Suprapubic skin (tissue), 4 donors: ENCODE results near the gene PIGL. TPM values are rescaled to one million over a fixed set of nuclear protein-coding genes. Genes with fewer than 3 reads are reported as not detected.

Experiments used
- DNase-seq, 2 donors: peaks; one replicate each; pipeline ENCODE4 v3.0.0-alpha.2; 2019; ENCODE audit warnings: low spot score in 2 of 2
- H3K27ac ChIP-seq: fragments of 200-600 bp; sonication (generic); one replicate; pipeline ENCODE4 v1.5.1; 2019
- H3K27me3 ChIP-seq: fragments of 200-600 bp; sonication (generic); one replicate; pipeline ENCODE4 v1.5.1; 2019
- H3K36me3 ChIP-seq: fragments of 200-600 bp; sonication (generic); one replicate; pipeline ENCODE4 v1.5.1; 2019
- H3K4me1 ChIP-seq: fragments of 200-600 bp; sonication (generic); one replicate; pipeline ENCODE4 v1.5.1; 2019
- H3K4me3 ChIP-seq: fragments of 200-600 bp; sonication (generic); one replicate; pipeline ENCODE4 v1.5.1; 2019; ENCODE audit warnings: mild to moderate bottlenecking
- H3K9me3 ChIP-seq: fragments of 200-600 bp; sonication (generic); one replicate; pipeline ENCODE4 v1.5.1; 2019
- EP300 ChIP-seq: sonication (generic); formaldehyde crosslinking; IDR thresholded peaks from one replicate; pipeline ENCODE4 v1.6.1; 2017; ENCODE audit warnings: antibody characterized with exemption
- POLR2A ChIP-seq, 2 donors: fragments of 450-650 bp; IDR thresholded peaks; one replicate each; pipeline ENCODE4 v1.6.1; 2017; ENCODE audit warnings: antibody characterized with exemption in 2 of 2, mild to moderate bottlenecking in 2 of 2, moderate library complexity in 2 of 2
- POLR2AphosphoS5 ChIP-seq, 3 donors: sonication (generic); formaldehyde crosslinking; IDR thresholded peaks; one replicate each; pipeline ENCODE4 v1.6.1; 2017; ENCODE audit warnings: antibody characterized with exemption in 3 of 3
- WGBS: methylation state at CpG from one replicate; pipeline ENCODE4 v1.1.5; 2018; 5-methylcytosine and 5-hydroxymethylcytosine counted together
- total RNA-seq, 4 donors: library from RNA; depleted of rRNA; stranded (reverse); fragments of >200 nt; gene quantifications; one replicate each; pipeline ENCODE4 v1.1.0, GENCODE V29; 2016
- TF ChIP-seq, protein P1 (sequence below), 2 donors: fragments of 200-600 bp in 1 of 2; fragments of 450-650 bp in 1 of 2; sonication (generic) in 1 of 2; IDR thresholded peaks; one replicate each; pipeline ENCODE4 v1.5.1; 2016 to 2019; ENCODE audit warnings: antibody characterized with exemption in 2 of 2, mild to moderate bottlenecking in 1 of 2, moderate library complexity in 1 of 2

Gene PIGL
- total RNA-seq, 4 donors from 2014 or later: 59.5 to 287 (median 76.6) TPM

DNA sequence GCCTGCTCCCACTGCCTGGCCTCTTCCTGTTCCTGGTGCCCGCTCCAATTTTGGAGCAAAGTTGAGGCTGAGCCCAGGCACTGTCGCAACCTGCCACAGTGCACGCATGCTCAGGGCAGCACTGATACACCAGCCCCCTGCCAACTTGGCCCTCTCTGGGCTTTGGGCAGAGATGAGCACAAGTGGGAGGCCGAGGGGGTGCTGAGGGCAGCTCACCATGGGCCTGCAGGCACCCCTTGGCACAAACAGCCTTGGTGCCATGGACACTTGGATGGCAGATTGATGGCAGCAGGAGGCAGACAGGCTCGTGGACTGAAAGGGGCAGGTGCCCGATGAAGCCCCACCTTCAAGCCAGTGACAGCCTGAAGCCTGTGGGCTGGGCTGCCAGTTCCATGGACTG lies 42.9 kb downstream of the PIGL start:
- Histone ChIP-seq H3K4me3 (no peak overlapping the region), H3K27ac (no peak overlapping the region), H3K4me1 (peaks cover 10% of the 10 kb centered on the region), H3K36me3 (no peaks in the 10 kb centered on the region), H3K9me3 (no peaks in the 10 kb centered on the region), H3K27me3 (no peaks in the 10 kb centered on the region)
- TF ChIP-seq POLR2AphosphoS5 (IDR thresholded peaks at IDR 0.05) (no peak), POLR2A (IDR thresholded peaks at IDR 0.05) (no peak), EP300 (no peak)
- TF ChIP-seq, protein P1, sequence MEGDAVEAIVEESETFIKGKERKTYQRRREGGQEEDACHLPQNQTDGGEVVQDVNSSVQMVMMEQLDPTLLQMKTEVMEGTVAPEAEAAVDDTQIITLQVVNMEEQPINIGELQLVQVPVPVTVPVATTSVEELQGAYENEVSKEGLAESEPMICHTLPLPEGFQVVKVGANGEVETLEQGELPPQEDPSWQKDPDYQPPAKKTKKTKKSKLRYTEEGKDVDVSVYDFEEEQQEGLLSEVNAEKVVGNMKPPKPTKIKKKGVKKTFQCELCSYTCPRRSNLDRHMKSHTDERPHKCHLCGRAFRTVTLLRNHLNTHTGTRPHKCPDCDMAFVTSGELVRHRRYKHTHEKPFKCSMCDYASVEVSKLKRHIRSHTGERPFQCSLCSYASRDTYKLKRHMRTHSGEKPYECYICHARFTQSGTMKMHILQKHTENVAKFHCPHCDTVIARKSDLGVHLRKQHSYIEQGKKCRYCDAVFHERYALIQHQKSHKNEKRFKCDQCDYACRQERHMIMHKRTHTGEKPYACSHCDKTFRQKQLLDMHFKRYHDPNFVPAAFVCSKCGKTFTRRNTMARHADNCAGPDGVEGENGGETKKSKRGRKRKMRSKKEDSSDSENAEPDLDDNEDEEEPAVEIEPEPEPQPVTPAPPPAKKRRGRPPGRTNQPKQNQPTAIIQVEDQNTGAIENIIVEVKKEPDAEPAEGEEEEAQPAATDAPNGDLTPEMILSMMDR (IDR thresholded peaks at IDR 0.05): no peak
- WGBS: 95% methylated on average over 3 of the region's 6 CpGs
- no peak for DNase-seq

DNA sequence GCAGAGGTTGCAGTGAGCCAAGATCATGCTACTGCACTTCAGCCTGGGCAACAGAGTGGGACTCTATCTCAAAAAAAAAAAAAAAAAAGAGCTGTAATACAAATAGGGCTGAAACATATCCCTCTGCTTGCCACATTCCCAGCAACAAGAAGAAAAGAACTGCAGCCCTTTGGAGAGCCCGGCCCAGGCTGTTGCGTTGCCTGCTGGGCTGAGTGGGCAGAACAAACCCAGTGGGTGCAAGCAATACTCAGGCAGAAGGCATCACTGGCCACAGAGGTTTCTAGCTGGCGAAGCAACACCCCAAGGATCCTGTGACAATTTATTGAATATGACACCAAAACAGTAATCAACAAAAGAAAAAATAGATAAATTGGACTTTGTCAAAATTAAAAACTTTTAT lies 44.0 kb downstream of the PIGL start:
- TF ChIP-seq POLR2AphosphoS5 (IDR thresholded peaks at IDR 0.05) (no peak), EP300 (no peak), POLR2A (IDR thresholded peaks at IDR 0.05) (no peak)
- TF ChIP-seq, protein P1 (IDR thresholded peaks at IDR 0.05): no peak
- Histone ChIP-seq H3K9me3 (no peaks in the 10 kb centered on the region), H3K4me3 (no peak overlapping the region), H3K27me3 (no peaks in the 10 kb centered on the region), H3K27ac (no peak overlapping the region), H3K36me3 (no peaks in the 10 kb centered on the region), H3K4me1 (peaks cover 3% of the 10 kb centered on the region)
- DNase-seq: no peak
- WGBS: 93% methylated on average over 3 of the region's 3 CpGs

DNA sequence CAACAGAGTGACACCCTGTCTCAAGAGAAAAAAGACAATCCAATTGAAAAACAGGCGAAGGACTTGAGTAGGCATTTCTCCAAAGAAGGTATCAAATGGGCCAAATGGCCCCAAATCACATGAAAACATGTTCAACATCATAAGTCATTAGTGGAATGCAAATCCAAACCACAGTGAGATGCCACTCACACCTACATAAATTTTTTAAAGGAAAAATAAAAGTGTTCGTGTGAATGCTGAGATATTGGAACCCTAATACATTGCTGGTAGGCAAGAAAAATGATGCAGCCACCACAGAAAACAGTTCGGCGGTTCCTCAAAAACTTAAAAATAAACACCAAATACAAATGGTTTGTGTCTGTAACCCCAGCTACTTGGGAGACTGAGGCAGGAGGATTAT lies 45.2 kb downstream of the PIGL start:
- TF ChIP-seq POLR2A (IDR thresholded peaks at IDR 0.05): no peak
- TF ChIP-seq, protein P1 (IDR thresholded peaks at IDR 0.05): no peak
- TF ChIP-seq EP300: no peak
- TF ChIP-seq POLR2AphosphoS5 (IDR thresholded peaks at IDR 0.05): no peak
- DNase-seq: no peak
- WGBS: 90% methylated on average over 4 of the region's 4 CpGs
- H3K27me3 ChIP-seq: no peaks in the 10 kb centered on the region
- no peaks in the 10 kb centered on the region for H3K4me1 ChIP-seq
- H3K9me3 ChIP-seq: no peaks in the 10 kb centered on the region
- H3K36me3 ChIP-seq: no peaks in the 10 kb centered on the region
- H3K27ac ChIP-seq: no peak overlapping the region
- no peak overlapping the region for H3K4me3 ChIP-seq

DNA sequence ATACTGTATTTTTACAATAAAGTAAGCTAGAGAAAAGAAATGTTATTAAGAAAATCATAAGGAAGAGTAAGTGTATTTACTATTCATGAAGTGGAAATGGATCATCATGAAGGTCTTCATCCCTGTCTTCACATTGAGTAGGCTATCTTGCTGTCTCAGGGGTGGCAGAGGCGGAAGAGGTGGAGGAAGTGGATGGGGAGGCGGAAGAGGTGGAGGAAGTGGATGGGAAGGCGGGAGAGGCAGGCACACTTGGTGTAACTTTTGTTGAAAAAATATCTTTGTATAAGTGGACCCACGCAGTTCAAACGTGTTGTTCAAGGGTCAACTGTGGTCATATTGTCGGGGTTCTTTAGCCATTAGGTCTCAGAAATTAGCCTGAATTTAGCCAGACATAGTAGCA lies 50.2 kb downstream of the PIGL start:
- Histone ChIP-seq H3K4me3 (no peak overlapping the region), H3K9me3 (no peaks in the 10 kb centered on the region), H3K4me1 (no peaks in the 10 kb centered on the region), H3K27ac (no peak overlapping the region), H3K27me3 (no peaks in the 10 kb centered on the region), H3K36me3 (no peaks in the 10 kb centered on the region)
- 92% methylated on average over 6 of the region's 6 CpGs for WGBS
- TF ChIP-seq, protein P1 (IDR thresholded peaks at IDR 0.05): no peak
- TF ChIP-seq POLR2A (IDR thresholded peaks at IDR 0.05) (no peak), EP300 (no peak), POLR2AphosphoS5 (IDR thresholded peaks at IDR 0.05) (no peak)
- no peak for DNase-seq

DNA sequence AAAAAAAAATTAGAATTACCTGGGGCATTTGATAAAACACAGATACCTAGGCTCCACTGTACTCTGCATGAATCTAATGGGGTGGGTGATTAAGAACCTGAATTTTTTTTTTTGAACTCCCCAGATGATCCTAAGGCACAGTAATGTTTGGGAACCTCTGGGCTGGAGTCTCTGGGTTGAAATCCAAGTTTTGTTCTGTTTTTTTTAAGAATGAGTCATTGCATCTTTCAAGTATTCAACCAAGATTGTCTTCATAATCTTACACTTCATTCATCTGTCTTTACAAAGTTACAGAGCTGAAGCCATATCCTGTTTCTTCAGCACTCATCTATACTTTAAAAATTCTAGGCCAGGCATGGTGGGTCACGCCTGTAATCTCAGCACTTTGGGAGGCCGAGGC lies 52.6 kb downstream of the PIGL start:
- 88% methylated on average over 2 of the region's 2 CpGs for WGBS
- TF ChIP-seq POLR2A (IDR thresholded peaks at IDR 0.05) (no peak), EP300 (no peak), POLR2AphosphoS5 (IDR thresholded peaks at IDR 0.05) (no peak)
- TF ChIP-seq, protein P1 (IDR thresholded peaks at IDR 0.05): no peak
- Histone ChIP-seq H3K4me1 (no peaks in the 10 kb centered on the region), H3K36me3 (no peaks in the 10 kb centered on the region), H3K27me3 (no peaks in the 10 kb centered on the region), H3K27ac (no peak overlapping the region), H3K4me3 (no peak overlapping the region), H3K9me3 (no peaks in the 10 kb centered on the region)
- DNase-seq: no peak
